Left ventricle myocardium inferior (tissue), 1 donor: ENCODE results near the gene PKIG. TPM values are rescaled to one million over a fixed set of nuclear protein-coding genes. Genes with fewer than 3 reads are reported as not detected.

Source experiments
- DNase-seq: peaks from one replicate; pipeline ENCODE4 v3.0.0-alpha.2; 2020
- H3K27ac ChIP-seq: fragments of 200-600 bp; replicated peaks from 2 replicates; pipeline ENCODE4 v1.8.0; 2021
- H3K27me3 ChIP-seq: fragments of 200-600 bp; 2 replicates; pipeline ENCODE4 v1.8.0; 2021; ENCODE audit warnings: low read depth
- H3K36me3 ChIP-seq: fragments of 200-600 bp; 2 replicates; pipeline ENCODE4 v1.8.0; 2021
- H3K4me1 ChIP-seq: fragments of 200-600 bp; 2 replicates; pipeline ENCODE4 v1.8.0; 2021
- H3K4me3 ChIP-seq: fragments of 200-600 bp; 2 replicates; pipeline ENCODE4 v1.8.0; 2021; ENCODE audit warnings: mild to moderate bottlenecking, moderate library complexity
- H3K9me3 ChIP-seq: fragments of 200-600 bp; replicated peaks from 2 replicates; pipeline ENCODE4 v1.8.0; 2021
- intact Hi-C: fragments of 100-400 bp; cut with micrococcal nuclease; formaldehyde crosslinking; loops from one replicate; pipeline ENCODE4 v1.11.0; 2022
- total RNA-seq: library from RNA; stranded (reverse); fragmentation: NEBNext Ultra II Directional; extraction: Animal tissue kit (Norgen Biotek cat#: 25700); gene quantifications from one replicate; pipeline ENCODE4 v1.2.1, GENCODE V29; 2021
- TF ChIP-seq, protein P1 (sequence below): fragments of 200-600 bp; IDR thresholded peaks from 2 replicates; pipeline ENCODE4 v1.8.0; 2021; ENCODE audit warnings: antibody characterized with exemption, mild to moderate bottlenecking, borderline replicate concordance
- donor health status: DM: no; HTN: yes; CAD: no; lungs with severe emphysema.

The PKIG gene
- total RNA-seq, 1 donor from 2014 or later = 172 TPM

DNA sequence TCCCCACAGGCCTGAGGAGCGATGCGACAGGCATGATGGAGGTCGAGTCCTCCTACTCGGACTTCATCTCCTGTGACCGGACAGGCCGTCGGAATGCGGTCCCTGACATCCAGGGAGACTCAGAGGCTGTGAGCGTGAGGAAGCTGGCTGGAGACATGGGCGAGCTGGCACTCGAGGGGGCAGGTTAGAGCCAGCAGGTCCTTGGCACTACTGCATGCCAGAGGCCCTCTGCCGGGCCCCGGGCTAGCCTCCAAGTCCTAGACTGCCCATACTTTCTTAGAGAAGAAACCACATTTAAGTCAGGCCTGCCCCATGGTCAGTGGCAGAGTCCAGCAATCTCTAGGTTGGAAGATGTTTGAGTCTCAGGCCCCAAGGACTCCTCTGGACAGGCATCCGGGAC, 32.1 kb downstream of the PKIG start:
- peak; percentile 69 for DNase-seq
- H3K9me3 ChIP-seq = no peaks in the 10 kb centered on the region

DNA sequence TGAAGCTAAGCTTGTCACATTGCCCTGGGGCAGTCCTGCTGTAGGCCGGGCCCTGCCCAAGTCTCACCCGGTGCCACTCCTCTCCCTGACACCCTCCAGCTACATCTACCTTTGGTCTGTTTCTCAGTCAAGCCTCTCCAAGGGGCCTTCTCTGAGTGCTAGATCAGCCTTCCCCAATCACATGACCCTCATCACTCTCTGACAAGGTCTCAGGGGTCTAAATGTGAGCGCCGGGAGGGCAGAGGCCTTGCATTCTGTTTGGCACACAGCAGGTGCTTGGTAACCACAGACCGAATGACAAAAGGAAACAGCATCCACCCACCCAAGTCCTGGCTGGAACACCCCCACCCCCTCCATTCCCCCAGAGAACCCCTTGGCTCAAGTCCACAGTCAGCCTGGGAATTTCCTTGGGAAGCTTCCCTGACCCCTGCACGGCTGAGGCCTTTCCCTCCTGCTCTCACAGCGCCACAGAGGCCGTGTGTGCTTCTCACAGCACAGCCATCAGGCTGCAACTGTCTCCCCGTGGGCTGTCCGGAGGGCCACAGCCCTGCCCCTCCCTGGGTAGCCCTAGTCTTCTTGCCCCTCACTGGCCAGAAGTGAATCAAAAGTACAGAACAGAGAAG, 32.9 kb downstream of the PKIG start:
- H3K27me3 ChIP-seq = no peaks in the 10 kb centered on the region
- DNase-seq = peak; percentile 56
- peaks cover 90% of the 10 kb centered on the region for H3K4me1 ChIP-seq
- peaks cover 67% of the 10 kb centered on the region for H3K36me3 ChIP-seq
- H3K9me3 ChIP-seq = no peaks in the 10 kb centered on the region
- intact Hi-C loops = no loop called here
- peak overlapping the region; percentile 91 for H3K27ac ChIP-seq
- H3K4me3 ChIP-seq = peak overlapping the region; percentile 33
- TF ChIP-seq, protein P1, sequence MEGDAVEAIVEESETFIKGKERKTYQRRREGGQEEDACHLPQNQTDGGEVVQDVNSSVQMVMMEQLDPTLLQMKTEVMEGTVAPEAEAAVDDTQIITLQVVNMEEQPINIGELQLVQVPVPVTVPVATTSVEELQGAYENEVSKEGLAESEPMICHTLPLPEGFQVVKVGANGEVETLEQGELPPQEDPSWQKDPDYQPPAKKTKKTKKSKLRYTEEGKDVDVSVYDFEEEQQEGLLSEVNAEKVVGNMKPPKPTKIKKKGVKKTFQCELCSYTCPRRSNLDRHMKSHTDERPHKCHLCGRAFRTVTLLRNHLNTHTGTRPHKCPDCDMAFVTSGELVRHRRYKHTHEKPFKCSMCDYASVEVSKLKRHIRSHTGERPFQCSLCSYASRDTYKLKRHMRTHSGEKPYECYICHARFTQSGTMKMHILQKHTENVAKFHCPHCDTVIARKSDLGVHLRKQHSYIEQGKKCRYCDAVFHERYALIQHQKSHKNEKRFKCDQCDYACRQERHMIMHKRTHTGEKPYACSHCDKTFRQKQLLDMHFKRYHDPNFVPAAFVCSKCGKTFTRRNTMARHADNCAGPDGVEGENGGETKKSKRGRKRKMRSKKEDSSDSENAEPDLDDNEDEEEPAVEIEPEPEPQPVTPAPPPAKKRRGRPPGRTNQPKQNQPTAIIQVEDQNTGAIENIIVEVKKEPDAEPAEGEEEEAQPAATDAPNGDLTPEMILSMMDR = no peak

More for the DNA sequence above, 32.1 kb downstream of the PKIG start:
- TF ChIP-seq, protein P1 = no peak
- Histone ChIP-seq H3K27me3 (no peaks in the 10 kb centered on the region), H3K36me3 (peaks cover 60% of the 10 kb centered on the region), H3K4me1 (peaks cover 98% of the 10 kb centered on the region), H3K4me3 (no peak overlapping the region), H3K27ac (peak overlapping the region; percentile 91)
- intact Hi-C loops = no loop called here

DNA sequence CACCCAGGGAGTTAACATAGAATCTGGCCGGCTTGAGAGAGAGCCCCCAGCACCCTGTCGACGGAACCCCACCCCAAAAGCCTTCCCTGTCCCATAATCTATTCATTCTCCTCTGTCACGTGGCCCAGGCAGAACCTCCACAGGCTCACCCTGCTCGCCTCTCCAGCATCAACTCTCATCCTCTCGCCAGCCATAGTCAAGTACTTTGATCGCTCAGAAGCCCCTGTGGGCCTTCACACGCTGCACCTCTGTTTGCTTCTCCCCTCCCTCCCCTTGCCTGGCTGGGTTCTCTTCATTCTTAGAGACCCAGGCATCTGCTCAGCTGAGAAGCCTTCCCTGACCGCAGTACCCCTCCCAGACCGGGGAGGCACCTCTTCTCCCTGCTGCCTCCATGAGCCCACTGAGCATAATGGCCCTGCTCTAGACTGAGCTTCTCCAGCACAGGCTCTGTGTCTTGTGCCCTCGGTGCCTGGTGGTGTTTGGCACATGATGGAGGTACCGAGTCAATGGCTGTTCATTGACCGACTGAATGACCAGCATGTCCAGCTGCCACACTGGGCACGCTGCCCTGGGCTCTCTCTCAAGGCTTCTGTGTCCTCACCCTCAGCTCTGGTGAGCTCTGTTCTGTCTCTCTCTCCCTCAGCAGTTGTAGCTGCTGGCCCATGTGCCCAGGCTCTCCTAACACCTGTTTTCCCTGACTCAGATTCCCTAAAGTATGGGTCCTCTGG, 33.7 kb downstream of the PKIG start:
- intact Hi-C loops = no loop called here
- peak; percentile 46 for DNase-seq
- Histone ChIP-seq H3K27me3 (no peaks in the 10 kb centered on the region), H3K9me3 (no peaks in the 10 kb centered on the region), H3K27ac (peak overlapping the region; percentile 91), H3K4me3 (peak overlapping the region; percentile 33), H3K36me3 (peaks cover 75% of the 10 kb centered on the region), H3K4me1 (peaks cover 83% of the 10 kb centered on the region)
- TF ChIP-seq, protein P1 = no peak

DNA sequence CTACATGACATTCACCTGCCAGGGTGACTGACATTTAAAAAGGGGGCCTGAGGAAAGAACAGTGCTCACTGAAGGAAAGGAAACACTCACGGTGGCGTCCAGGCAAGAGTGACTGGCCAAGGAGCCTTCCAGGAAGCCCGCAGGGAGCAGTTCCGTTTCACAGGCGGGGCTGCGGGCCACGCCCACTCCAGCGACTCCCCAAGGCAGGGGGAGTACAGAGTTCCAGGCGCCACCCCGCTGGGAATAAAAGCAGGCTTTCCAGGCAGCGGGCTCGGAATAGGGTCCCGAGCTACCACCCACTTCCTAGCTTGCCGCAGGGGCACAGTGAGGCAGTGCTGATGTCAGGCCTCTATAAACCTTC, 34.2 kb downstream of the PKIG start:
- H3K9me3 ChIP-seq = no peaks in the 10 kb centered on the region
- no peaks in the 10 kb centered on the region for H3K27me3 ChIP-seq
- H3K27ac ChIP-seq = peak overlapping the region; percentile 91
- H3K4me1 ChIP-seq = peaks cover 82% of the 10 kb centered on the region
- DNase-seq = peak; percentile 68
- TF ChIP-seq, protein P1 = no peak
- H3K4me3 ChIP-seq = peak overlapping the region; percentile 33
- peaks cover 79% of the 10 kb centered on the region for H3K36me3 ChIP-seq
- intact Hi-C loops = no loop called here

DNA sequence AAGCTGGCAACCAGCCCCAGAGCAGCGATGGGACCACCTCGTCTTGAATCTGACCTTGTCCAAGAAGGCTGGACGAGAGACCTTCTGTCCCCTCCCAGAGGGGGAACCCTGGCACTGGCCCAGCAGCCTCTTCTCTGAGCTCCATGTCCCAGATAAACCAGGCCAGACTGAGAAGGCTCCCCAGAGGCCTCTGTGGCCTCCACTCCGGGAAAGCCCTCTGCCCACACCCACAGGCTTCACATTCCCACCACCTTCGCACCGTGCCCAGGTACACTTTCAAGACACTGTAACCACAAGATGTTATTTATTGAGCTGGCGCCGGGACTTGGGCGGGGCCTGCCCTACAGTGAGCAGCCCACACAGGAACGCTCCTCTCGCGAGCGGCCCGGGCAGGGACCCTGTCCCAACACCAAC, 35.9 kb downstream of the PKIG start:
- intact Hi-C loops = no loop called here
- Histone ChIP-seq H3K27me3 (no peaks in the 10 kb centered on the region), H3K27ac (peak overlapping the region; percentile 91), H3K4me3 (no peak overlapping the region), H3K9me3 (no peaks in the 10 kb centered on the region), H3K36me3 (peaks cover 90% of the 10 kb centered on the region), H3K4me1 (peaks cover 82% of the 10 kb centered on the region)
- TF ChIP-seq, protein P1 = no peak
- peak; percentile 65 for DNase-seq
